ENCODE data around the gene KISS1R.
"Not testable (repeated sequence)": the region's sequence is repeated elsewhere in the genome, so short reads cannot be mapped to it uniquely, and the experiment has no call there.

KISS1R gene

DNA sequence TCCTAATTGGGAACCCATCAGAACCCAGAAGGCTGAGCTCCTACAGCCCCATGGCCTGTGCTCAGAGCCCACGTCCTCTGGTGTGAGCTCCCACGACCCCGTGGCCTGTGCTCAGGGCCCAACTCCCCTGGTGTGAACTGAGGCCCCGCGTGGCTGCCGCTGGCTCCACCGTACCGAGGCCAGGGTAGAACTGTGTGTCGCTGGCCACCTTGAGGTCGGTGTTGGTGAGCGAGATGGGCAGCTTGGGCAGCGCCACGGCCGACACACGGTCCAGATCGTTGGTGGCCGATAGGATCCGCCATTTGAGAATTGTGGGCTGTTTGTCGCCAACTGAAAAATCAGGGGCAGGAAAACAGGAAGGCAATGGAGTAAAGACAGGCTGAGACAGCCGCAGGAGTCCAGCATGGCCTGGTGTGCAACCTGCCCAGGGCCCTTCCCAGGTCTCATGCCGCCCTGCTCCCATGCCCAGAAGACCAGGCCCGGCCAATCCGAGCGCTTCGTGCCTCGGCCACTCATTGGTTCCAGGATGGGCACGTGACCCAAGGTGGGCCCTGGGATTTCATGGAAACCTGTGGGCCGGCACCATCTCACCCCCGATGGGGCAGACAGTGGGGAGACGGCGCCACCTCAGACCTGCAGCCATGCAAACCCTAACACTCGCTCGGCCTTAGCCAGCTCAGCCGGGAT, 35.6 kb upstream of the KISS1R start:
- DNase-seq (ENCODE audit: low read depth in 2 of 2), result no peak

DNA sequence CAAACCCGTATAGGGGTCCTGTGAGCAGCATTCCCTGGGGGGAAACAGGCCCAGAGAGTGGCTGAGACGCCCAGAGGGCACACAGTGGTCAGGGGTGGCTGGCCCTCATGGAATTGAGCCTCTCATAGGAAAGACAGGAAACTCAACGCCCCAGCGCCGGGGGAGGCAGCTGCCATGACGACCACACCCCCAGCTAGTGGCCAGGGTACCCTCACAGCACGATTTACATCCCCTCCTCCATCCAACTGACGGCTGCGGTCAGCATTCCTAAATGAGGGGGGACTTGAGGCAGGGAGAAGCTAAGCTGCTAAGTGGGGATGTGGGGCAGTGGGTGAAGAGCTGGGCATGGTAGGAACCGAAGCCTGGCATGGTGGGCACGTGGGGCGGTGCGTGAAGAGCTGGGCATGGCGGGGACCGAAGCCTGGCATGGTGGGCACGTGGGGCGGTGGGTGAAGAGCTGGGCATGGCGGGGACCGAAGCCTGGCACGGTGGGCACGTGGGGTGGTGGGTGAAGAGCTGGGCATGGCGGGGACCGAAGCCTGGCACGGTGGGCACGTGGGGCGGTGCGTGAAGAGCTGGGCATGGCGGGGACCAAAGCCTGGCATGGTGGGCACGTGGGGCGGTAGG, 34.1 kb upstream of the KISS1R start:
- DNase-seq (ENCODE audit: low read depth in 2 of 2), result no peak

DNA sequence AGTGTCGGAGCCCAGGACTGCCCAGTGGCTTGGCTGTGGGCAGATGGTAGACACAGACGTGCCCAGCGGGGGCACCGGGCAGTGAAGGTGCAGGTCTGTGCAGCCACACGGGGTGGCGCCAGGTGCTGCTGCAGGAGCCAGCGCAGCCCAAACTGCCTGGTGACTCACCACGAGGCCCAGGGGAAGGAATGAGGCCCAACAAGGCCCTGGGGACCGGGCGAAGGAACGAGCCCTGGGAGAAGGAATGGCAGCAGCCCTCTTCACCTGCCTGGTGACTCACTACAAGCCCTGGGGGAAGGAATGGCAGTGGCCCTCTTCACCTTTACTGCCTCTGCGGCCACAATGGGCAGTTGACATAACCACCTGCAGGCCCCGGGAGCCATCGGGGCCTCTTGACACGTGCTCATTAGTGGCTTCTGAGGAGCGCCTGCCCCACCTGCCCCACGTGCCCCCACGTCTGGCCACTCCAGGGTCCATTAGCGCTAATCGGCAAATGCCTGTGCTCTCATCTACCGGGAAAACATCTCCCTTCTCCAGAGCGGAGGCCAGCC, 33.4 kb upstream of the KISS1R start:
- DNase-seq (ENCODE audit: low read depth in 2 of 2), result no peak

DNA sequence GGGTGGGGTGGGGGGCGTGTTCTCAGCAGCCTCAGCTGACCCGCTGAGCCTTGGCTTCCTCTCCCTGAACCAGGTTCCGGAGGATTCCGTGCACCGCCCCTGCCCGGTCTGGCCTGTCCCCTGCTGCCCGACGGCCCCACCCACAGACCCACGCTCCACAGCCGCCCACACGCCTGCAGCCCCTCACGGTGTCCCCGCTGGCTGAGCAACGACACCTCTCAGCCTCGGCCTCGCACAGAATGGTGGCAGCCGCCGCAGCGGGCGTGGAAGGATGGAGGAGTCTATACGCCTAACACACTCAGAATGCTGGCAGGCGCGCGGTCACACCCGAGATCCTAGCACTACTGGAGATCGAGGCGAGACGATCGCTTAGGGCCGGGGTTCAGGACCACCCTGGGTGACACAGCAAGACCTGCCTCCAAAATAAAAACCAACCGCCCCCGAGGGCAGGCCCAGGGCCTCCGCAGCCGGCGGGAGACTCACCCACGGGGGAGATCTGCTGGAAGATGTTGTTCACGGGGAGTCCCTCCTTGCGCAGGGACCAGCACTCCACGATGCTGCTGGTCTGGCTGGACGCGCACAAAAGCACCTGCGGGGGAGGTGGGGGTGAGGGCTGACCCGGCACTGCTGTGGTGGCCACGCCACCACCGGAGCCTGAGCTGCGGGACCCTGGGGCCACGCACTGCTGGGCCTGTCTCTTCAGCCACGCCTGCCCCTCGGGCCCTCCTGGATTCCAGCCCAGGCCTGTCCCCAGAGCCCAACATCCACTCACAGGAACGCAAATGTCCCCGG, 32.5 kb upstream of the KISS1R start:
- no peak for DNase-seq (ENCODE audit: low read depth in 2 of 2)

GRCh38 chr19:885536-886224, 31.5 kb upstream of the KISS1R start:
- no peak for DNase-seq (ENCODE audit: low read depth in 2 of 2)

- no peak for DNase-seq (ENCODE audit: low read depth in 2 of 2)
Measured at GRCh38 chr19:887072-887471, 30.1 kb upstream of the KISS1R start.

DNA sequence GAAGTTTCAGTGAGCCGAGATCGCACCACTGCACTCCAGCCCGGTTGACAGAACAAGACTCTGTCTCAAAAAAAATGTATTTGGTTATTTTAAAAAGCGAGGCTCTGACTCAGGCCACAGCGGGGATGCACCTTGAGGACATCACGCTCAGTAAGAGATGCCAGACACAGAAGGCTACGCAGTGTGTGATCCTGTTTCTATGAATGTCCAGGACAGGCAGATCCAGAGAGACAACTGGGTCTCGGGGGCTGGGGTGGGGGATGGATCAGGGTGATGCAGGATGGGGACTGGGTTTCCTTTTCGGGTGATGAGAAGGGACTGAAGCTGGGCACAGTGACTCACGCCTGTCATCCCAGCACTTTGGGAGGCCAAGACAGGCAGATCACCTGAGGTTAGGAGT, 29.5 kb upstream of the KISS1R start:
- DNase-seq (ENCODE audit: low read depth in 2 of 2), result no peak

DNA sequence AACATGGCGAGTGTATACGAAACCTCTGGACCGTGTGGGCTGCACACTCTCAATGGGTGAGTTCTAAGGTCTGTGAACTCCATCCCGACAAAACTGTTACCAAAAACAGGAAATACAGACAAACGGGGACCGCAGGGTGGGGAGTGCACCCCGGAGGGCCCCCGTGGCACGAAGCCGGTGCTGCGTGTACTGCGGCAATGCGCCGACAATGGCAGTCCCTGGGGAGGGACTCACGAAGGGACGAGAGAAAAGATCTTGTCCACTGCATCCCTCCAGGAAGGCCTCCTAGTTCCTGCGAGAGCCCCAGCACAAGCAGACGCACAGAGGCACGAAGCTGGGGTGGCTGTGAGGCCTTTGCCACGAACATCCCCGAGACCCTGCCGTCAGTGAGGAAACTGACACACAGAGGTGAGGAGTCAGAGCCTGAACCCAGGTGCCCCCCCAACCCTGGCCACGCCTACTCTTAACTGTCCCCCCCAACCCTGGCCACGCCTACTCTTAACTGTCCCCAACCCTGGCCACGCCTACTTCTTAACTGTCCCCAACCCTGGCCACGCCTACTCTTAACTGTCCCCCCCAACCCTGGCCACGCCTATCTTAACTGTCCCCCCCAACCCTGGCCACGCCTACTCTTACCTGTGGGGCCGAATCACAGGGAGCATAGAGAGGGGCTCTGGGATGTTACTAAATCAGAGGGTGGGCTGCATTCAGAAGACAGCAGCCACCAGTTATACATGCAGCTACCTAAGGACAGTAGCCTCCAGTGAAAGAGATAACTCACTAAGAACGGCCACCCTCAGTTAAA, 28.4 kb upstream of the KISS1R start:
- peak; percentile 13 to 40 for DNase-seq (ENCODE audit: low read depth in 2 of 2)

GRCh38 chr19:889662-890295, 27.4 kb upstream of the KISS1R start:
- no peak for DNase-seq (ENCODE audit: low read depth in 2 of 2)

DNA sequence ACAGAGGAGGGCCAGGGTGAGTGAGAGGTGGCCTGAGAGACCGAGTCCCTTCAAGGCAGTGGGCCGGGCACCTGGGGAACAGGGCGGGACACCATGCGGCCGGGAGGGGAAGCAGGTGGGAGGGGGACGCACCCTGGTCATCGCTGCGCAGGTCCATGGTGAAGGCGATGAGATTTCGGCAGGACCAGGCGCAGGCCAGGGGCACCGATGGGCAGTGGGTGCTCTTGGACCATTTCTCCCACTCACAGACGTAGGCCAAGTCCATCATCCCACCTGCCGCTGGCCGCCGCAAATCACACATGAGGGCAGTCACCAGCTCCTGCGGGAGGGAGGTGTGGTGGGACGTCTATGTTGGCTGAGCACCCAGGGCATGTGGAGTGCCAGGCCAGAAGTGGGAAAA, 26.3 kb upstream of the KISS1R start:
- no peak for DNase-seq (ENCODE audit: low read depth in 2 of 2)

GRCh38 chr19:891421-892200, 25.5 kb upstream of the KISS1R start:
- DNase-seq (ENCODE audit: low read depth in 2 of 2), result not testable (repeated sequence)

DNA sequence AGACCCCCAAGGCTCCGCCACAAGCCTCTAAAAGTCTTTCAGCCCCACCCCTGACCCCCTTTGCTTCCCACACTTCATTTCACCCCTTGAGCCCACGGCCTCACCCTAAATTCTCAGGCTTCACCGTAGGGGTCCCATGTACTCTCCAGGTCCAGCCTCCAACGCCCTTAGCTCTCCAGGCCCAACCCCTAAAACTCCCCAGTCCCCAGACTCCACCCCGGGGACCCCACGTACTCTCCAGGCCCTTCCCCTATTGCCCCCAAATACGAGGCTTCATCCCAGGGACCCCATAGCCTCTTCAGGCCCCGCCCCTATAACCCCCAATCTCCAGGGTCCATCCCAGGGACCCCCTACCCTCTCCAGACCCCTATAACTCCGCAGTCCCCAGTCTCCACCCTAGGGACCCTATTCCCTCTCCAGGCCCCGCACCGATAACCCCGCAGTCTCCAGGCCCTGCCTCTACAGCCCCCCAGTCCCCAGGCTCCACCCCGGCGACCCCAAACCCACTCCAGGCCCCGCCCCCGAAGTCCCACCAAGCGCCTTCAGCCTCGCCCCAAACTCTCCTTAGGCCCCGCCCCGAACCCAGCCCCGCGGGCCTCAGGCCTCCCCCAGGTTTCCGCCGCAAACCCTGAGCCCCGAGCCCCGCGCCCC, 24.8 kb upstream of the KISS1R start:
- DNase-seq (ENCODE audit: low read depth in 2 of 2), result no peak

DNA sequence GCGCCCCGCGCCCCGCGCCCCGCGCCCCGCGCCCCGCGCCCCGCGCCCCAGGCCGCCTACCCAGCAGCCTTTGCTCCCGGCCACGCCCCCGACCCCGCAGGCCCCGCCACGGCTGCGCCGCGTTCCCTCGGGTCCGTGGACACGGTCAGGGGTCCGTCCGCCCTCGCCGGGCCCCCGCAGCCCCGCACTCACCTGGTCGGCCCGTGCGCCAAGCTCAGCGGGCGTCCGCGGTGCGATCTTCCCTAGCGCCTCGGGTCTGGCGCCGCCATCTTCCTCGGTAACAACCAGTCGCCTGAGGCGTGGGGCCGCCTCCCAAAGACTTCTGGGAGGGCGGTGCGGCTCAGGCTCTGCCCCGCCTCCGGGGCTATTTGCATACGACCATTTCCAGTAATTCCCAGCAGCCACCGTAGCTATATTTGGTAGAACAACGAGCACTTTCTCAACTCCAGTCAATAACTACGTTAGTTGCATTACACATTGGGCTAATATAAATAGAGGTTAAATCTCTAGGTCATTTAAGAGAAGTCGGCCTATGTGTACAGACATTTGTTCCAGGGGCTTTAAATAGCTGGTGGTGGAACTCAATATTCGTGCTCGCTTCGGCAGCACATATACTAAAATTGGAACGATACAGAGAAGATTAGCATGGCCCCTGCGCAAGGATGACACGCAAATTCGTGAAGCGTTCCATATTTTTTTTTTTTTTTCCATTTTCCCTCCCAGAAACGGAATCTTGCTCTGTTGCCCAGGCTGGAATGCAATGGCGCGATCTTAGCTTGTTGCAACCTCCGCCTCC, 24.0 kb upstream of the KISS1R start, which contains the start of the genes MED16 and RNU6-9:
MED16 (minus strand) TSS at position 294 of the 796 bp plus-strand sequence. CDS start 2,056 bp downstream, outside the sequence.
RNU6-9 (plus strand) TSS at position 591 of the 796 bp plus-strand sequence.
- DNase-seq (ENCODE audit: low read depth in 2 of 2), result peak; percentile 73 to 74

DNA sequence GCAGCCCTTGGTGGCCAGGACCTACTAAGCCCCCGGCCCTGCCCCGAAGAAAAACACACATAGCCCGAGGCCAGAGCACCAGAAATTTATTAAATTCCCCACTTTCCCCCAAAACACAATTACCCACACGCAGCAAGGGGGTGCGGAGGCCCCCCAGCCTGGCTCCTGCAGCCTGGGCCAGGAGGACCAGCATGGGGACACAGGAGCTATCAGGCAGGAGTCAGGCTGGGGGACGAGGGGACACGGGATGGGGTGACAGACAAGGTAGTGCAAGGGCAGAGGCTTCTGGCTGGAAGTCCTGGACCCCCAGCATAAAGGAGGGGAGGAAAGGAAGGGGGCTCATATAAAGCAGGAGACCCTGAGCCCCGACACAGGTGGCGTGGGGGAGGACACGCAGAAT, 20.7 kb upstream of the KISS1R start:
- DNase-seq (ENCODE audit: low read depth in 2 of 2), result no peak

DNA sequence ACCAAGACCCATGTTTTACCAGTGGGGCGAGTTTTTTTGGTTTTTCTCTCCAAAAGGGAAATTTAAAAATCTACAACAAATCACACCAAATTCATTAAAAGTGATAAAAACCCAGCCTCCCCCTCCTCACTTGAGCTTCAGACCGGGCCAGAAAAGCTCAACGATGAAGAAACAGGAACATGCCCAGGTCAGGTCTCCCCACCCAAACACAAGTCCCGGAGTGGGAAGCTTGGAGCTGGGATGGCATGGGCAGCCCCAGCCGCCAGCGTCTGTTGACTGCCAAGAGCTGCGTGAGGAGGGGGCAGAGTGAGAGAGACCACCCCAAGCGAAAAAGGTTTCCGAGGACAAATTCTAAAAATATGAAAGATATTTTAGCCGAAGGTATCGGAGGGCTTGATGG, 20.1 kb upstream of the KISS1R start:
- DNase-seq (ENCODE audit: low read depth in 2 of 2), result no peak

- DNase-seq (ENCODE audit: low read depth in 2 of 2), result no peak
Measured at GRCh38 chr19:897442-898039, 19.6 kb upstream of the KISS1R start.

- no peak for DNase-seq (ENCODE audit: low read depth in 2 of 2)
Measured at GRCh38 chr19:898663-899062, 18.5 kb upstream of the KISS1R start.
